ENCODE results near the gene PRKAR1B.
"Not testable (repeated sequence)": the region's sequence is repeated elsewhere in the genome, so short reads cannot be mapped to it uniquely, and the experiment has no call there.

Gene PRKAR1B

DNA sequence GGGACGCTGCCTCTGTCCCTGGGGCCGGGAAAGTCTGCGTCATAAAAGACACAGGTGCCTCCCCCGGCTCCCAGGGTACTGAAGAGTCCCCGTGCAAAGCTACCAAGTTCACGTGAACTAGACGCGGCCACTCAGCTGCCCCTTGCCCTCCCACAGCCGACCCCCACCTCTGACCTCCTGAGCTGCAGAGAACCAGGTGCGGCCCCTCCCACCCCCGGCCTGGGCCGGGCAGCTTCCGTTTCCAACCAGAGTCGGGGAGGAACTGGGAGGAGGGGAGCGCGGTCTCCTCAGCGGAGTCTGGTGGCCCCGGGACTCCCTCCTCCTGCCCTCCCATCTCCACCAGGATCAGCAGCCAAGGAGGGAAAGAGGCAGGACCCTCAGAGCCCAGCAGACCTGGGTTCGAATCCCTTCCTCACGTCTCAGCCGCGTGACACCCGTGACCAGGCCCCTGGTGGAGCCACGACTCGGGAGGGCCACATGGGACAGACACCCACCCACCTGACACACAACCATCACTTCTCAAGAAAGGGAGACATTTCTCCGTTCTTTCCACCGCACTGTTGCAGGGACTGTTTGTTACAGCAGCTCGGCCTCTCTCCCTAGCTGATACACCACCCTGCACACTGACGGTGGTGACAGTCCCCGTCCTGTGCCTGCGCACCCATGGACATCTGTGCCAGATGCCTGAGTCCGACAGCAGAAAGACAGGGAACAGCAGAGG is 170.1 kb downstream of the PRKAR1B start:
- DNase-seq (ENCODE audit: low read depth), result no peak
- H3K4me3 ChIP-seq (ENCODE audit: low read depth, low read length), result no peak overlapping the region

DNA sequence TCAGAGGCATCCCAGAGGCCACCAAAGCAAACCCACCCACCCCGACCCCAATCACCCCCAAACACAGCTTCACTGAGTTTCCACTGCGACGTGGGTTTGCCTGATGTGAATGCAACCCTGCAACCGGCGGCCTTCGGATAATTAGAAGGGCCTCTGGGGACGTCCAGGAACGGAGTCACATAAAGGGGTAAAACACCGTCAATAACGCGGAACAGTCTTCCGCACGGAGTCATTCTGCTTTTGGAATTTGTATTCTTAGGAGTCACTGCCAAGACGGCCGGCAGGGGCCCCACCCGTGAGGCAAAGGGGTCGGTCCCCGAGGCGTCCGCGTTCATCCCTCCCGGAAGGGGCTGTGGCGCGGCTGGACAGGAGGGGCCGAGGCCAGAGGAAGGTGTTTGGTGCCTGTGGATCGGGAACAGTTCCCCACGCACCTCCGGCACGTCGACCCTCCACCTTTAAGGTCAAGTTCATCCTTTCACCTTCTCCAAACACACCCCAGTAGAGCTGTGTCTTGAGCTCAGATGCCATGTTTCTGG is 170.7 kb downstream of the PRKAR1B start:
- no peak for DNase-seq (ENCODE audit: low read depth)
- no peak overlapping the region for H3K4me3 ChIP-seq (ENCODE audit: low read depth, low read length)

DNA sequence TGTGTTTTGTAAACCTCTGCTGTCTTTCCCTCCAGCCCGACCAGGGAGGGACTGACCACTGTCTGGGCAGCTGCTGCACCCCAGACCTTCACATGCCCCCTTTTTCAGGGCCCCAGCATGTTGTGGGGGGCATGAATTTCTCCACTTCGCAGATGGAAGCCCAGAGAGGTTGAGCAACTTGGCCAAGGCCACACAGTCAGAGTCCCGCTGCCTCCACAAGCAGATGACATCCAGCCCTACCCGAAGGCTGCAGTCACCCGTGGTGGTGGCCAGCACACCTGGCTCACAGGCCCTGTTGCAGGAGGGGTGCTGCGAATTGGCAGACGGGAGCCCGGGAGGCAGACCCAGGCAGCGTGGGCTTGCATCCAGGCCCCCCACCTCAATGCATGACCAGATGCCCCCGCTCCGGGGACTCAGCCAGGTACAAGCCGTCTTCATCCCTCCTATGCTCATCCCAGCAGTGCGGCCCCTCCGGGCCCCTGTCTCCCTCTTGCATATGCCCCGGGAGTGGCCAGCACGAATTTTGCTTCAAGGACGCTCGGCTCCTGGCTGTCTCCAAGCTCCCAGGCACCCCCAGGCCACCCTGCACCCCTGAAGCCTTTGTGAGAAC is 171.4 kb downstream of the PRKAR1B start:
- no peak for DNase-seq (ENCODE audit: low read depth)
- no peak overlapping the region for H3K4me3 ChIP-seq (ENCODE audit: low read depth, low read length)

DNA sequence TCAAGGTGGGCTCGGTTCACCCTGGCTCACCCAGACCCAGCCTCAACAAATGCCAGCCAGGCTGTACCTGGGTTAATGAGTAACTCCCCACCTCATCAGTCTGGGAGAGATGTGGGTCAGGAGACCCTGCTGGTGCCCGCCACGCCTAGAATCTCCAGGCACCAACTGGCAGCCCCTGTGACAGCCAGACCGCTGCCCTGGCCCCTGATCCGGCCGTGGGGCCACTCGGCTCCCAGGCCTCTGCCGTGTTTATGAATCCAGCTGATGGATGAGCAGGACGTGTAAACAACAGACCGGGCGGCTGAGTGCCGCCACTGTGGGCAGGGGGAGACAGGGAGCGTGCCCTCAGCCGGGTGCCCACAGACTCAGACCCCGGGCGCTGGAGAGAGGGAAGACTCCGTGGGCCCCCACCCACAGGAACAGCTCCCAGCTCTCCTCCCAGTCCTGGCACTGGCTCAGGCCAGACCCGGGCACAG is 173.4 kb downstream of the PRKAR1B start:
- H3K4me3 ChIP-seq (ENCODE audit: low read depth, low read length), result no peak overlapping the region
- no peak for DNase-seq (ENCODE audit: low read depth)

DNA sequence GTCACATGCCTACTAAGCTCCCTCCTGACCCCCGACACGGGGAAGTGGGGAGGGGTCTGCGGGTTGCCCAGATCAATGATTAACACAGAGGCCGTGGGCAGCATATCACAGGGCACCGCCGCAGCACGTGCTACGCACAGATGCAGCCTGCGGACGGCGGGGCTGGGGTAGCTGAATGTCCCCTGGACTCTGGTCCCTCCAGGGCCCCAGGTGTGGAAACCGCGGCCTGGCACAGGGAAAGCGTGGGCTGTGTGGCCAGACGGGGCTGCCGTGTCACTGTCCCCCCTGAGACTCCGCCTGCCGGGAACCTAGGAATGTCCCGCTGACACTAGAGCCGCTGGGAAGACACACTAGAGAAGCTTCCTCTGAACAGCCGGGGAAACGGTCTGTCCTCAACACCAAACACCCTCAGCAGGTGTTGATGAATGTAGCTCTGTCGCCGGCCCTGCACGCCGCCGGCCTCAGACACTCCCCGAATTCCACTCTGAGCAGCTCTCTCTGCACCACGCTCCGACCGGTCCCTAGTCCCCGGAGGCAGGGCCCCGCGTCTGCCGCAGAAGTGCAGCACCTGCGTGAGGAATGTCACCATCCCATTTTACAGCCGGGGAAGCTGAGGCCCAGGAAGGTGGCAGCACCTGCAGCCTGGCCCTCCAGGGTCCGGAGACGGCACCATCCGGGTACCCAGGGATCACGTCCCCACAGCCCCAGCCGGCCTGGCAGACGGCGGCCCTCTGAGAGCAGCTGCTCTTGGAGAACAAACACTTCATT is 174.0 kb downstream of the PRKAR1B start:
- no peak for DNase-seq (ENCODE audit: low read depth)
- no peak overlapping the region for H3K4me3 ChIP-seq (ENCODE audit: low read depth, low read length)

DNA sequence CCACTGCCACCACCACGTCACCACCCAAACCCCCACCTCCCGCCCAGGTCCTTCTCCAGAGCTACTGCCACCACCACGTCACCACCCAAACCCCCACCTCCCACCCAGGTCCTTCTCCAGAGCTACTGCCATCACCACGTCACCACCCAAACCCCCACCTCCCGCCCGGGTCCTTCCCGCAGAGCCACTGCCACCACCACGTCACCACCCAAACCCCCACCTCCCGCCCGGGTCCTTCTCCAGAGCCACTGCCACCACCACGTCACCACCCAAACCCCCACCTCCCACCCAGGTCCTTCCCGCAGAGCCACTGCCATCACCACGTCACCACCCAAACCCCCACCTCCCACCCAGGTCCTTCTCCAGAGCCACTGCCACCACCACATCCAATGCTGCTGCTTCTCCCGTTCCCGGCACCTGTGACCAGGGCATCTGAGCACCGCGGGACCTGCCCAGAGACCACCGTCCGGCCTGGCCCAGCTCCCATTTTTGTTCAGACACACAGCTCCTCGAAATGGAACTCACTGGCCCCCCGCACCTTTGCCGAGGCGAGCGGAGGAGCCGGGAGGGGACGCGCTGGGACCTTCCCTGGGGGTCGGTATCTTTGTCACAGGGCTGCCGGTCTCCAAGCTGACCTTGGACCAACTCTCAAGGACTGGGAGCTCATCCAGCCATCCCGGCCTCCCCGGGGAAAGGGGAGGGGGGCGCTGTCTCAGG is 174.8 kb downstream of the PRKAR1B start:
- not testable (repeated sequence) for DNase-seq (ENCODE audit: low read depth); H3K4me3 ChIP-seq (ENCODE audit: low read depth, low read length)

DNA sequence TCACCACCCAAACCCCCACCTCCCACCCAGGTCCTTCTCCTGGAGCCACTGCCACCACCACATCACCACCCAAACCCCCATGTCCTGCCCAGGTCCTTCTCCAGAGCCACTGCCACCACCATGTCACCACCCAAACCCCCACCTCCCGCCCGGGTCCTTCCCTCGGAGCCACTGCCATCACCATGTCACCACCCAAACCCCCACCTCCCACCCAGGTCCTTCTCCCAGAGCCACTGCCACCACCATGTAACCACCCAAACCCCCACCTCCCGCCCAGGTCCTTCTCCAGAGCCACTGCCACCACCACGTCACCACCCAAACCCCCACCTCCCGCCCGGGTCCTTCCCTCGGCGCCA is 175.5 kb downstream of the PRKAR1B start:
- not testable (repeated sequence) for H3K4me3 ChIP-seq (ENCODE audit: low read depth, low read length)

DNA sequence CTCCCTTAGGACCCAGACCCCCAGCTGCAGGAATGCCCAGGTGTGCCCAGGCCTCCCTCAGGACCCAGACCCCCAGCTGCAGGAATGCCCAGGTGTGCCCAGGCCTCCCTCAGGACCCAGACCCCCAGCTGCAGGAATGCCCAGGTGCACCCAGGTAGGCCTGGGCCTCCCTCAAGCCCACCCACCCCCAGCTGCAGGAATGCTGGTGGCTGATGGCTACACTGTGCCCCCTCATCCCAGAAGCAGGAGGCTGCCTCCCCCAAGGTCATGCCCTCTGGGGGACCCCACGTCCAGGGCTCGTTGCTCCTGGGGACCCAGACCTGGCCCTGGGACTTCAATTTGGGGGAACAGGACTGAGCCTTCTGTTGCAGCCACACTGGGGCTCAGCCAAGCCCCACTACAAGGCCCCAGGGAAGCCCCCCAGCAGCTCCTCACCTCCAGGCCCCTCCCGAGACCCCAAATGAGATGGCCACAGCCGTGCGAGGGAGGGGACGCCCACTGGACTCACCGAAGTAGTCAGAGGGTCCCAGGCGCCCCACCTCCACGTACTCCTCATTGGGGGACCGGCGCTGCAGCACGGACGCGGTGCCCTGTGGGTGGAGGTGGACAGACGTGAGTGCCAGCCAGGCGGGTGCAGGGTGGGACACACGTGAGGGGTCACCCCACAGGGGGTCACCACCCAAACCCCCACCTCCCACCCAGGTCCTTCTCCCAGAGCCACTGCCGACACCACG is 176.0 kb downstream of the PRKAR1B start:
- H3K4me3 ChIP-seq (ENCODE audit: low read depth, low read length), result no peak overlapping the region
- no peak for DNase-seq (ENCODE audit: low read depth)

More for the DNA sequence above, 175.5 kb downstream of the PRKAR1B start:
- not testable (repeated sequence) for DNase-seq (ENCODE audit: low read depth)

DNA sequence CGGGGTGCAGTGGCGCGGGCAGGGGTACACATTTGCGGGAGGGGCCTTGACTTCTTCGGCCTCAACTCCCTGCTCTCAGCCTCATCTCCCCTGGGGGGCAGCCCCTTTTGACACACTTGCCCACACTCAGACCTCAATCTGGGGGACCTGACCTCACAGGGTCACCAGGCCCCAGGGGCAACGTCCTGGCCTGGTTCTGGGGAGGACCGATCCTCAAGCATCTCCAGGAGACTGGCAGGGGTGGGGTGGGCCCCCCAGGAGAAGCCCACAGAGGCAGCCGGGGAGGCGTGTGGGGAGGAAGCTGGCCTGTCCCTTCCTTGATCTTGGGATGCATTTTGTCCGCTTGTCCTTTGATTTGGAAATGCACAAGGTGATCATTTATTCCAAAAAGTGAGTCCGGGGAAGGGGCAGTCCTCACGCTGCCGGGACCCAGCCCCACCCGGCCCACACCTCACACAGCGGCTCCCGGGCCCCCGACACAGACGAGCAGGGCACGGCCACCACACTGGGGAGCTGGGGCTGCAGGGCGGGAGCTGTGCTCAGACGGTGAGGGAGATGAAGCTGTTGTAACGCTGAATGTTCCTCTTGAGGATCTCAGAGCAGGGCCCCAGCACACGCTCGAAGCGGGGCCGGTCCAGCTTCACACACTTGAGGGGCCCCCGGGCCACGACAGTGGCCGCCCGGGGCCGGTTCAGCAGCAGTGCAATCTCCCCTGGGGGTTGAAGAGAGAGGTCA is 177.0 kb downstream of the PRKAR1B start:
- no peak overlapping the region for H3K4me3 ChIP-seq (ENCODE audit: low read depth, low read length)
- no peak for DNase-seq (ENCODE audit: low read depth)

DNA sequence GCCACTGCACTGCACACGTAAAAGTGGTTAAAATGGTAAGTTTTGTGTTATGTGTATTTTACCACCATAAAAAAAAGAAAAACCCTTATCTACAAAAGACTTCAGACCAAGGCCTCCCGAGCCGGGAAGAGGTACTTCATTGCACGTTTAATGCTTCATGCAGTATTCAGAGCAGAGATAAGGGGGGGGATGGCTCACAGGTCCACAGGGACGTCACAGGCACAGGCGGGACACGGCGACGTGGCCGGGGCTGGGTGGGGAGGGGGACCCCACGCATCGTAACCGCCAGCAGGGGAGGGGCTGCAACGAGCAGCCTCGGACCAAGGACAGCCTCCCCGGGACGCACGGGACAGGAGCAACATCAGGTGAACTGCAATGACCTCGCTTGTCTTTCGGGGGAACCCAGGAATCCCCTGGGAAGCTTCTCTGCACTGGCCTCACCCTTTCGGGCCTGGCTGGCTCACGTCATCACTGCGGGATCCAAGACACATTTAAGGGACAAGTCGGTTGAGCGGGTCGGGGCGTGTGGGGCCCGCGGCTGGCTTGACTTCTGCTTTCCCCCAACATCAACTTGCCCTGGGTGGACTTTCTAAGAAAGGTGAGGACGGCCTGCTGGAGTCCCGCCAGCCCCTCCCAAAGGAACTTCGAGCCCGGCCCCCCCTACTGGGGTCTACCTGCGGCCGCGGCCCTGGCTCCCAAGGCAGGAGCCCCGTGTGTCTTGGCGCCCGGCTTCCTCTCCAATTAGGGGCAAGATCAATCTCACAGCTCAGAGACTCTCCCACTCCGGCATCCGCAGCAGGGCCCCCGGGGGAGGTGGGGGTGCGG is 177.8 kb downstream of the PRKAR1B start:
- no peak overlapping the region for H3K4me3 ChIP-seq (ENCODE audit: low read depth, low read length)
- no peak for DNase-seq (ENCODE audit: low read depth)

DNA sequence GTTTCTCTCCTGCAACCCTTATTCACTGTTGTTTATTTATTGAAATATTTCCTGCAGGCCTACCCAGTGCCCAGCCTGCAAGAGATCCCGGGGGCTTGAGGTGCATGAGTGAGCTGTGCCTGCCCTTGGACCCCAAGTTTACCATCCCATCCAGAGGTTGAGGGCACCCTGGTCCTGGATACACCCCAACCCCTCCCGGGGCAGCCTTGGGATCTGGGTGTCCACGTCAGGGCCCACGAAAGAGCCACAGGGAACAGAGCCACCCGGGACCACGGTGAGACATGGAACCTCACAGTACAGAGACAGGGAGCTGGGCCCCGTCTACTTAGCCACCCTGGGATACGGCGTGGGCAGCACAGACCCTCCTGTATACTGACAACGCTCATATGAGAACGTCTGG is 178.7 kb downstream of the PRKAR1B start:
- H3K4me3 ChIP-seq (ENCODE audit: low read depth, low read length), result no peak overlapping the region
- DNase-seq (ENCODE audit: low read depth), result no peak

DNA sequence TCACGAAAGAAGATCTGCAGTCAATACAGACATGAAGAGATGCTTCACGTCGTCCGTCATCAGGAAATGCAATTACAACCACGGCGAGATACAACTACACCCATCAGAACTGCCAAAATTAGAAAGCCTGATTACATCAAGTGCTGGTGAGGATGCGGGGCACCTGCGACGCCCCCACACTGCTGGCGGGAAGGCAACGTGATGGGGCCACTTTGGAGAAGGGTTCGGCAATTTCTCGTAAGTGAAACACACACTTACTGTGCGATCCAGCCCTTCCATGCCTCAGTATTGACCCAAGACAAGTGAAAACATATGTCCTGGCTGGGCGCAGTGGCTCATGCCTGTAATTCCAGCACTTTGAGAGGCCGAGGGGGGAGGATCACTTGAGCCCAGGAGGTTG is 181.6 kb downstream of the PRKAR1B start:
- DNase-seq (ENCODE audit: low read depth), result no peak
- no peak overlapping the region for H3K4me3 ChIP-seq (ENCODE audit: low read depth, low read length)

DNA sequence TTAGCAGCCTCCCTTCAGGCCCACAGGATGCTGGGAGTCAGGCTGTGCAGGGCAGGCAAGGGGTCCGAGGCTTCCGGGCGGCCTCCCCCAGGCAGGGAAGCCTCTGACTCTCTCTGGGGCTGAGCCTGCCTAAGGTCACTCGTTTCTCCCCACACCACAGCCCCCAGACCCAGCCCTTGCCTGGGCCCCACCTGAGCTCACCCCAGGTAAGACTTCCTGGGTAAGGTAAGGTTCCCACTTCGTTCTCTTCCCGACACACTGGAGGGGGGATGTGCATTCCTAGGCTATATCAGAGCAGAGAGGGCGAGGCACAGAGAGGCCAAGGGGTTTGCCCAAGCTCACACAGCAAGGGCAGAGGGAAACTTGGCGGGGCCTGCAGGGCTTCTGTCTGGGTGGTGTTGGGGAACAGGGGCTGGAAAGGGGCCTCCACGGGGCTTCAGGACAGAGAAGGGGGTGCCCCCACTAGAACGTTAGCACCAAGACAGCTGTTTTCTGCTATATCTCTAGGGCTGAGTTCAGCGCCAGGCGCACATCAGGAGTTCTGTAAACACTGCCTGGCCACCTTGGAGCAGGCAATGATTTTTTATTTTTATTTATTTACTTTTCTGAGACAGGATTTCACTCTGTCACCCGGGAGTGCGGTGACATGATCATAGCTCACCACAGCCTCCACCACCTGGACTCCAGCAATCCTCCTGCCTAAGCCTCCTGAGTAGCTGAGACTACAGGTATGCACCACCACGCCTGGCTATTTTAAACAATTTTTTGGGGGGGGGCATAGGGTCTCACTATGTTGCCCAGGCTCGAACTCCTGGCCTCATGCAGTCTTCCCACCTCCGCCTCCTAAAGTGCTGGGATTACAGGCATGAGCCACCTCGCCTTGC is 182.5 kb downstream of the PRKAR1B start:
- no peak overlapping the region for H3K4me3 ChIP-seq (ENCODE audit: low read depth, low read length)
- DNase-seq (ENCODE audit: low read depth), result no peak

DNA sequence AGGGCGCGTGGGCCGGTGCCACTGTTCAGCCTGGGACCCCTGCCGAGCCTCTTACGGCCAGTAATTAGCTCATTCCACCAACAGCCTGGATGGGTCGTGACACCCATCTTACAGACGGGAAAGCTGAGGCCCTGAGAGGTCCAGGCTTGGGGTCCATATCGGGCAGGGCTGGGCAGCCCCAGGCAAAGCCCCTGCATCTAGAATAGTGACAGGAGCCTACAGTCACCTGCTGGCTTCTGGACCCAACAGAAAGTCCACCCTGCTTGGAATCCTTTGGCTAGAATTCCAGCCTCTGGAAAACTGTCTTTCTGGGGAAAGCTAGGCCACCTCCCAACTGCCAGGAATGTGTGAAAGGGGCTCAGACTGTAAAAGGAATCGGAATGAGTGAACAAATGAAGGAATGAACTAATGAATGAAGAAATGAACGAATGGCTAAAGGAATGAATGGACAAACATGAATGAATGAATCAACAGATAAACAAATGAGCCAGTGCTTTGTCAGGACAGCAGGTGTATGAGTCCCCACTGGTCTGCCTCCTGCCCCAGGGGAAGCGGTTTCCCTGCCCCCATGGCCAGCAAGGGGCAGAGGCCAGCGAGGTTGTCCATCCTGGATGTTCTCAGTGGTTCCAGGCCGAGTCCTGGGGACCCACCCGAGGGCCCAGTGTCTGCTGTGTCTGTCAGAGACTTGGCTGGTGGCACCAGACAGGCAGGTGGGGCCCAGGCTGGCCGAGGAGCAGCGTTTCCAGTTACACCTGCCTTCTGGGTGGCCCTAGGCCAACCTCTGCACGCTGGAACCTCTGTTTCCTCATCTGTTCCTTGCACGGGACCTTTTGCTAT is 183.4 kb downstream of the PRKAR1B start:
- DNase-seq (ENCODE audit: low read depth), result no peak
- H3K4me3 ChIP-seq (ENCODE audit: low read depth, low read length), result no peak overlapping the region

DNA sequence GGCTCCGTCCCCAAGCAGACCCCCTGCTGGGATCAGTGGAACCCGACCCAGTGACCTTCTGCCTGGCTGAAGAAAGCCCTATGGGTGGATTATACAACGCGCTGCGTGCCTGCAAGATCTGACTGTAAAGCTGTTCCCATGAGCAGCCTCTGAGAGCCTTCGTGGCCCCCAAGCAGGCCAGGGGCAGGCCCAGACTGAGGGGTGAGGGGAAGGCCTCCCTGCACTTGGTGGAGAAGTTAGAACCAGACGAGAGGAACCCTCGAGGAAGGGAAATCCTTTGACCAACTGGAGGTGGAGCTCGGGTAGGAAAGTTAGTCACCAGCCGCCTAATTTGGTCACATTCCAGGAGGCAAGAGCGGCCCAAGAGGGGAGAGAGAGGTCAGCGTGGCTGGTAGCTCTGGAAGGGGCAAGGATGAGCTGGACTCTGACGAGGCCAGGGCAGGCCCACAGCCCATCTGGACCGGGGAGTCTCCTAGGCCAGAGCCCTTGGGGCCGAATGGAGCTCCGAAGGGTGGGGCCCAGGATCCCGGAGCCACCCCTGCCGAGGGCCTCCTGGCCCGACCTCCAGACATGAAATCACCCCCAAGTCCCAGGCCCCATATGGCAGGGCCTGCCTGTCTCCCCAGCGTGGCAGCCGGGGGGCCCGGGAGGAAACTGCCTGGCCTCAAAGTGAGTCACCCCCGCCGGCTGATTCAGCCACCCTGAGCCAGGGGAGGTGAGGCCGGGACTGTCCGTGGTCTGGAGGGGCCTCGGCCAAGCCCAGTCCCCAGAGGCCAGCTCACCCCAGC is 184.2 kb downstream of the PRKAR1B start:
- no peak overlapping the region for H3K4me3 ChIP-seq (ENCODE audit: low read depth, low read length)
- DNase-seq (ENCODE audit: low read depth), result peak; percentile 59

Measured in skeletal muscle cell (primary cell).